HG02610 (cell line): Measurements from ENCODE around the gene C11orf52.
A peak's percentile ranks its signal among the peaks of the same experiment; 100 is the strongest.
"Not testable (repeated sequence)": the region's sequence is repeated elsewhere in the genome, so short reads cannot be mapped to it uniquely, and the experiment has no call there.

ENCODE experiments used
- ATAC-seq: cut with Tn5 transposase; IDR thresholded peaks from one replicate; pipeline ENCODE4 v1.9.1; 2021; ENCODE audit warnings: mild to moderate bottlenecking, moderate library complexity; ENCODE audit not compliant: unreplicated experiment

C11orf52 gene

GRCh38 chr11:111912535-111912934 is 6.2 kb upstream of the C11orf52 start, which contains the start of gene HSPB2:
Gene HSPB2 (plus strand): TSS chr11:111912734. CDS start chr11:111912830, 96 bp downstream.
- no peak for ATAC-seq

- ATAC-seq, result no peak
These were observed 5.5 kb upstream of the C11orf52 start for GRCh38 chr11:111913031-111913861.

GRCh38 chr11:111913997-111914396 is 4.7 kb upstream of the C11orf52 start:
- ATAC-seq, result no peak

DNA sequence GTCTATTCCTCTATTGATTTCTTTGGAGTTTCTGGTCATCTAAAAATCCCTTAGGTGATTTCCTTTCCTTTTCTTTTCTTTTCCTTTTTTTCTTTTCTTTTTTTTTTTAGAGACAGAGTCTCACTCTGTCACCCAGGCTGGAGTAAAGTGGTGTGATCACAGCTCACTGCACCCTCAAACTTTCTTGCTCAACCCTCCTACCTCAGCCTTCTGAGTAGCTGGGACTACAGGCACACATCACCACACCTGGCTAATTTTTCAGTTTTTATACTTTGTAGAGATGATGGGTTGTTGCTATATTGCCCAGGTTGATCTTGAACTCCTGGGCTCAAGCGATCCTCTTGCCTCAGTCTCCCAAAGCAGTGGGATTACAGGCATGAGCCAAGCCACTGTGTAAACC is 1.9 kb upstream of the C11orf52 start:
- no peak for ATAC-seq

- ATAC-seq, result no peak
These were observed 1.4 kb upstream of the C11orf52 start for GRCh38 chr11:111917312-111917711.

- ATAC-seq, result no peak
These were observed 925 bp upstream of the C11orf52 start for GRCh38 chr11:111917788-111918187.

- no peak for ATAC-seq
These were observed 2.2 kb downstream of the C11orf52 start for GRCh38 chr11:111920908-111921307.

DNA sequence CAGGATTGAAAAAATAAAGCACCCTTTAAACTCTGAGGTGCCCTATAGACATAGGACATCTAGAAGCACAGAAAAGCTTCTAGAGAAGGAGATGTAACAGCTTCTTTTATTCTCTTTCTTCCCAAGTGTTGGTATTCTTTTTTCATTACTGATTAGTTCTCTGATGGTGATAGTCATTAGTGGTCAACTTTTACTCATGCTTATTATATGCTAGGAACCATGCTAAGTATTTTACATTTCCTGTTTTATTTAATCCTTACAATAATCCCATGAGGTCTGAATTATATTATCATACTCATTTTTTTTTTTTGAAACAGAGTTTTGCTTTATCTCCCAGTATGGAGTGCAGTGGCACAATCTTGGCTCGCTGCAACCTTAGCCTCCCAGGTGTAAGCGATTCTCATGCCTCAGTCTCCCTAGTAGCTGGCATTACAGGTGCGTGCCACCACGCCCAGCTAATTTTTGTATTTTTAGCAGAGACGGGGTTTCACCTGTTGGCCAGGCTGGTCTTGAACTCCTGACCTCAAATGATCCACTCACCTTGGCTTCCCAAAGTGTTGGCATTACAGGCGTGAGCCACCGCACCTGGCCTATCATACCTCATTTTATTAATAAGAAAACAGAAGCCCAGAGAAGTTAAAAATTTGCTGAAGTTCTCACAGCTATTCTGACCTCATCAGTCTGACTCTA is 3.0 kb downstream of the C11orf52 start:
- no peak for ATAC-seq

GRCh38 chr11:111922803-111923202 is 4.1 kb downstream of the C11orf52 start:
- ATAC-seq, result no peak

DNA sequence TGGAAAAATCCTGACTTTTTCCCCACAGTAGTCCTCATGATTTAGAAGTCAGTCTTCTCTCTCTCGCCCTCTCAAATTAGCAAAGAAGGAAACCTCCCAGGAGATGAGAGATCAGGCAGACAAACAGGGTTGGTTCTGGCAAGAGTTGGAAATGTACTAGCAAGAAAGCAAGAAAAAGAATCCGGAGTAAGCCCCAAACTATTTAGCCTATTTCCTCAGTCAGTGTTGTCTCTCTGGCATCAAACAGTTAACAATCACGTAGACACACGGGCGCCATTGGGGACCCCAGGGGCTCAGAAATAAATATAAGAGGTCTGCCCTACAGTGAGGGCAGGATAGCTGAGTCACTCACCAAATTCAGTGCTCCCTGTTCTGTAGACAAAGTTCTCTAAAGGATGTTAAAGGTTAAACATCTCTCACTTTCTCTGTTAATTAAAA is 4.7 kb downstream of the C11orf52 start:
- no peak for ATAC-seq

GRCh38 chr11:111923951-111924350 is 5.2 kb downstream of the C11orf52 start:
- no peak for ATAC-seq

GRCh38 chr11:111925953-111926352 is 7.2 kb downstream of the C11orf52 start:
- ATAC-seq, result no peak

DNA sequence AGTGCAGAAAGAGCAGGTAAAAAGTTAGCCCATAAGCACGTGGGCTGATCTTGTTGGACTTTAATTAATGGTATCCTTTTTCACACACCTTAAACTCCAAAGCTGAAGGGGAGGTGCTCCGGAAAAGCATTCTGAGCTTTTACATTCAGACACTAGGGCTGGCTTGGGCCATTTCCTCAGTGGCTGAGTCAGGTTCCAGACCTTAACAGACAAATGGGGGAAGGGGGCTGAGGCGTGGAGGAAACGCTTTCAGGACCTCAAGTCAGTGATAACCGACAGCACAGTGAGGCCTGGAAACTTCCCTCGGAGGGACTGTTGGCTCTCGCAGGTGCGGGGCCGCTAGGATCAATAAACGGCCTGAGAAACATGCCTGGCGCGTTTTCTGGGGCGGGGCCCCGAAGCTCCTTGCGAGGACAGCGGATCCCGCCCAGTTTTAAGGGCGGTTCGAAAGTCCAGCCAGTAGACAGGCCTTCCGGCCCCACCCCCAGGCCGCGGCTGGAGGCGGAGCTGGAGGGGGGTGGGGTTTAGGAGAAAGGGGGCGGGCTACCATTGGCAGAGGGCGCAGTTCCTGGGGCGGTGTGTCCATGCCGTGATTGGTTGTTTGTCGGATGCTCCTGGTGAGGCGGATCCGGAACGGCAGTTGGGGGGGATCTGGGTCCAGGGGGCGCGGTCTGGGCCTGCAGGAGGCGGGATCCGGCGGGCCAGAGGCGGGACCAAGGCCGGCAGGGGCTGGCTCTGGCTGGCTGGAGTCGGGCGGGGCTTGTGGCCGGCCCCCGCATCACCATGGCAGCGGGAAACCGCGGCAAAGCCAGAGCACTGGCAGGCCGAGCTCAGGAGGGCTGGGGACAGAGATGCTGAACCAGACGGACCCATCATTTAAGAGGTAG is 8.0 kb downstream of the C11orf52 start:
- ATAC-seq, result peak; percentile 93

DNA sequence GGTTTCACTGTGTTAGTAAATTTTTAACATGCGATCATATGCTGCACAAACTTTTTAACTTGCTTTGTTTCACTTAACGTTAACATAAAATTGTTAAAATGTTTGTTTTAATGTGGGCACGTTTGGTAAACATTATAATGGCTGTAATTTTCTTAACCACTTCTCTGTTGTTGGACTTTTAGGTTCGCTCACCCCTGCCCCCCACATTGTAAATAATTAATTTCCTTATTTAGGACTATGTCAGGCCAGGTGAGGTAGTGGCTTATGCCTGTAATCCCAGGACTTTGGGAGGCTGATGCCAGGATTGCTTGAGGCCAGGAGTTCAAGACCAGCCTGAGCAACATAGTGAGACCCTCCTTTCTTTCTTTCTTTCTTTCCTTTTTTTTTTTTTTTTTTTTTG is 11.8 kb downstream of the C11orf52 start:
- ATAC-seq, result no peak

- ATAC-seq, result no peak
These were observed 13.9 kb downstream of the C11orf52 start for GRCh38 chr11:111932611-111932950.

GRCh38 chr11:111933176-111933575 is 14.5 kb downstream of the C11orf52 start:
- ATAC-seq, result not testable (repeated sequence)

DNA sequence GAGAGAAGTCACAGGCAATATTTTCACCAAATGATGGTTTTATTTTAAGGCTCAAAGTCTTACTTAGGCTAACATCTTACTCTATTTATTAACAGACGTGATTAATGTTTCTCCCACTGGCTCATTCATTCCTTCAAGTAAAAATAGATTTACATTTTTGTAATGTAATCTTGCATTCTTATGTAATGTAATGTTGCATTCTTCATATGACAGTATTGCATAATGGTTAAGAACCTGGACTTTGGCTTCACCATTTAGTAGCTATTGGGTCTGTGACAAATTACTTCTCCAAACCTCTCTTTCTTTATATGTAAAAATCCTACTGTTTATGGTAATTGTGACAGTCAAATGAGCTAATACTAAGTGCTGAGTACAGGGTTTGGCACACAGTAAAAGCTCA is 15.2 kb downstream of the C11orf52 start:
- no peak for ATAC-seq

DNA sequence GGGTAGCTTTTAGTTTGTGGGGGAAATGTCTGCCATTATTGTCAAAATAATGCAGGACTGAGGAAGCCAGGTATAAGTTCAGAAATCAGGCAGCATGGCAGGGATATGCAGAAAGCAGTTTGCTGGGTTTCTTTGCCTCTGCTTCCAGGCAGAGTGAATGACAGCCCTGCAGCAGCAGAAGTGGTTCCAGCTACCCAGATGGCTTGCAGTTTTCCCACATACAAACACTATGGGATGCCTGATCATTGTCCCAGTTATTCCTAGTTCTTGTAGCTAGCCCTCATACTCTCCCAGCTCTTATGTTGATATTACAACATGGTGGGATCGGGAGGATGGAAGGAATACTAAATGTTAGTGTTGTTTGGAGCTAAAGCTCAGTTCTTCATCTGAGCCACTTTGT is 15.6 kb downstream of the C11orf52 start:
- ATAC-seq, result no peak

- ATAC-seq, result no peak
These were observed 16.8 kb downstream of the C11orf52 start for GRCh38 chr11:111935317-111936039.

GRCh38 chr11:111936040-111936540 is 17.4 kb downstream of the C11orf52 start:
- no peak for ATAC-seq

GRCh38 chr11:111937461-111937769 is 18.7 kb downstream of the C11orf52 start:
- no peak for ATAC-seq
